Endothelial cell of umbilical vein (primary cell): Measurements from ENCODE around the gene RASA2.

ENCODE experiments used
- CTCF ChIP-seq, 2 donors: IDR thresholded peaks; 1 replicate in 1 of 2; 2 replicates in 1 of 2; pipeline ENCODE4 v1.5.1; 2011; ENCODE audit warnings: low read length in 2 of 2, mild to moderate bottlenecking in 2 of 2, moderate library complexity in 2 of 2, control low read depth in 1 of 2, inconsistent platforms in 1 of 2, low read depth in 1 of 2; ENCODE audit not compliant: insufficient read depth in 1 of 2; ENCODE audit errors: extremely low read depth in 1 of 2
- EZH2 ChIP-seq: IDR thresholded peaks from 2 replicates; pipeline ENCODE4 v1.6.1; 2012; ENCODE audit warnings: borderline replicate concordance, low read depth, mild to moderate bottlenecking, moderate library complexity, low read length, inconsistent platforms; ENCODE audit not compliant: severe bottlenecking

GRCh38 chr3:141487521-141488252, 860 bp downstream of the RASA2 start:
- no peak for TF ChIP-seq CTCF (IDR thresholded peaks at IDR 0.05; ENCODE audit: extremely low read depth in 1 of 2, insufficient read depth in 1 of 2, low read depth in 1 of 2, low read length in 2 of 2)
- TF ChIP-seq EZH2 = no peak
